OCI-LY7 (cell line): ENCODE results near the gene TMEM72. TPM values are rescaled to one million over a fixed set of nuclear protein-coding genes. Genes with fewer than 3 reads are reported as not detected.

ENCODE experiments used
- BruUV-seq: library from RNA; stranded (reverse); fragments of 400-500 nt; replicated peaks from 2 replicates; lab custom pipeline; 2021; lab: Mats Ljungman, UMichigan
- CTCF ChIA-PET: fragments of 300-600 bp; sonication (Branson Sonifier 250); formaldehyde crosslinking; loops from one replicate; lab custom pipeline; 2022; ENCODE audit warnings: antibody characterized with exemption; ENCODE audit not compliant: unreplicated experiment; lab: Charles Lee
- POLR2A ChIA-PET: fragments of 300-600 bp; sonication (Branson Sonifier 250); formaldehyde crosslinking; loops from one replicate; lab custom pipeline; 2022; ENCODE audit warnings: antibody characterized with exemption; lab: Charles Lee
- DNase-seq: peaks from one replicate; pipeline ENCODE4 v3.0.0-alpha.2; 2015; ENCODE audit warnings: low spot score
- H2AFZ ChIP-seq: fragments of 200-600 bp; sonication (generic), shearing (Covaris generic); 2 replicates; pipeline ENCODE4 v1.6.1; 2014; ENCODE audit warnings: mild to moderate bottlenecking, antibody characterized with exemption, low read length, moderate library complexity
- H3K27ac ChIP-seq: fragments of 200-600 bp; sonication (generic); 2 replicates; pipeline ENCODE4 v1.5.1; 2014; ENCODE audit warnings: mixed run types, low read depth, mild to moderate bottlenecking, moderate library complexity, low read length, inconsistent platforms; ENCODE audit not compliant: poor library complexity, severe bottlenecking
- H3K36me3 ChIP-seq: fragments of 200-600 bp; sonication (generic); 2 replicates; pipeline ENCODE4 v1.6.1; 2014; ENCODE audit warnings: mild to moderate bottlenecking, antibody characterized with exemption, low read length, moderate library complexity, mixed read lengths; ENCODE audit not compliant: insufficient read depth
- H3K4me1 ChIP-seq: fragments of 200-600 bp; sonication (generic); 2 replicates; pipeline ENCODE4 v1.5.1; 2014; ENCODE audit warnings: mild to moderate bottlenecking, low read length; ENCODE audit not compliant: insufficient read depth, poor library complexity, severe bottlenecking
- H3K4me2 ChIP-seq: fragments of 200-600 bp; sonication (generic); 2 replicates; pipeline ENCODE4 v1.6.1; 2014; ENCODE audit warnings: mild to moderate bottlenecking, low read length
- H3K4me3 ChIP-seq: fragments of 200-600 bp; sonication (generic); 2 replicates; pipeline ENCODE4 v1.5.1; 2014; ENCODE audit warnings: mild to moderate bottlenecking, low read depth, low read length; ENCODE audit not compliant: poor library complexity, severe bottlenecking
- H3K79me2 ChIP-seq: fragments of 200-600 bp; sonication (generic); 2 replicates; pipeline ENCODE4 v1.6.1; 2016; ENCODE audit warnings: low read depth, mild to moderate bottlenecking, low read length, moderate library complexity, mixed read lengths; ENCODE audit not compliant: insufficient read depth
- H3K9me2 ChIP-seq: fragments of 200-600 bp; sonication (generic); 2 replicates; pipeline ENCODE4 v1.6.1; 2016; ENCODE audit warnings: mild to moderate bottlenecking, low read length, mixed read lengths; ENCODE audit not compliant: insufficient read depth
- H3K9me3 ChIP-seq: fragments of 200-600 bp; sonication (generic); 2 replicates; pipeline ENCODE4 v1.6.1; 2014; ENCODE audit warnings: mild to moderate bottlenecking, mixed run types, low read length, mixed read lengths
- H4K20me1 ChIP-seq: fragments of 200-600 bp; sonication (generic); 2 replicates; pipeline ENCODE4 v1.6.1; 2014; ENCODE audit warnings: mild to moderate bottlenecking, antibody characterized with exemption, low read length, moderate library complexity, mixed read lengths; ENCODE audit not compliant: insufficient read depth
- CTCF ChIP-seq: fragments of 200-600 bp; sonication (generic); conservative IDR thresholded peaks from 2 replicates; pipeline ENCODE4 v1.5.1; 2014; ENCODE audit warnings: mild to moderate bottlenecking, antibody characterized with exemption, low read length, moderate library complexity, mixed read lengths
- EZH2phosphoT487 ChIP-seq: fragments of 200-600 bp; sonication (generic); IDR thresholded peaks from 2 replicates; pipeline ENCODE4 v1.6.1; 2018; ENCODE audit warnings: low read depth, borderline replicate concordance, mild to moderate bottlenecking, mixed run types, antibody characterized with exemption, low read length, moderate library complexity, mixed read lengths
- intact Hi-C: fragments of 100-400 bp; cut with micrococcal nuclease; formaldehyde crosslinking; loops from one replicate; pipeline ENCODE4 v1.10.0; 2022; ENCODE audit not compliant: unreplicated experiment
- total RNA-seq, 2 experiments: library from RNA; depleted of rRNA in 1 of 2; stranded (reverse); fragments of >200 nt in 1 of 2; shearing (Covaris generic) in 1 of 2; gene quantifications; 2 replicates each; pipeline ENCODE4 v1.2.3, GENCODE V29; 2014 to 2022

Gene TMEM72
- total RNA-seq, 2 experiments from 2014 or later = not detected

DNA sequence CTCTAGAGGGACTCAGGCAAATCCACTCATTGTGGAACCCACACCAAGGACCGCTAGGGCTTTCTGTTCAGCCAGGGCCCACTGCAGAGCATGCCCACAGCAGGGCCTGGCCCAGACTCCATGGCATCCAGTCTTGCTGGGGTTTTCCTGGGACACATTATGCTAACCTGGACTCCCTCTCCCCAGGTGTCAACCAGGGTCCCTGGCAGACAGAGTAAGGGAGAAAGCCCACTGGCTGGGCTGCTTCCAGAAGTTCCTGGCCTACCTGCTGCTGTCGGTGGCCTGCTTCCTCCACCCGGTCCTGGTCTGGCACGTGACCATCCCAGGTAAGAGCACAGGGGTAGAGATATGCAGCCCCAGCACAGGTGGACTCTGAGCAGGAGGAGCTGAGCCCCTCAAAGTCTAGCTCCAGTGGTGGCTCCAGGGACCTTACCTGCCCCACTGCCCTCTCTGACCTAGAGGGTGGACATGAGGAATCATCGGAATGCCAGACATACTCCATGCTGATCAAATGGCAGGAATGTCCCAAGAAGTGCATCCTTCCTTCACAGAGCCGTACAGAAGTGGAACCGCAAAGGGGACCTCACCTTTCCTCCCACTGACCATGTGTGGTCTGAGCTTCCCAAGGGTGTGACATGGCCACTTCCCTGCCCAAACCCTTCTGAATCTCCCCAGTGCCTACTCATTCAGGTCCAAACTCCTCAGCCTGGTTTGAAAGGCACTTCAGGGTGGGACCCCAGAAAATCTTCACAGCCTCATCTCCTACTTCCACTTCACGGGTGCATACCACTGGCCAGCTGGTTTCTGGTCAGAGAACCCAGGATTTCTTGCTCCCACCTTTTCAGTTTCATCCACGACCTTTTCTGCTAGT, 22.5 kb downstream of the TMEM72 start:
- H3K36me3 ChIP-seq = no peaks in the 10 kb centered on the region
- no peak overlapping the region for H3K4me2 ChIP-seq
- H3K4me3 ChIP-seq = no peak overlapping the region
- TF ChIP-seq EZH2phosphoT487 = no peak
- TF ChIP-seq CTCF = no peak
- DNase-seq = no peak
- H4K20me1 ChIP-seq = no peaks in the 10 kb centered on the region
- H3K9me3 ChIP-seq = no peaks in the 10 kb centered on the region
- BruUV-seq = no TSS peak
- intact Hi-C loops = no loop called here
- no peaks in the 10 kb centered on the region for H3K4me1 ChIP-seq
- no peak overlapping the region; the same call in 1 of the 2 replicates for H2AFZ ChIP-seq
- ChIA-PET CTCF (interaction anchor here (0.7 to 1.1 kb wide), 5 partner anchors 13 to 52 kb away, joined by 3 to 5 read pairs (median 3); no protein-coding TSS in a partner anchor), POLR2A (interaction anchor here (0.9 to 1.7 kb wide), 4 partner anchors 30 to 69 kb away, joined by 3 to 9 read pairs (median 3); no protein-coding TSS in a partner anchor)
- no peak overlapping the region for H3K27ac ChIP-seq
- H3K9me2 ChIP-seq = no peaks in the 10 kb centered on the region
- H3K79me2 ChIP-seq = no peaks in the 10 kb centered on the region

DNA sequence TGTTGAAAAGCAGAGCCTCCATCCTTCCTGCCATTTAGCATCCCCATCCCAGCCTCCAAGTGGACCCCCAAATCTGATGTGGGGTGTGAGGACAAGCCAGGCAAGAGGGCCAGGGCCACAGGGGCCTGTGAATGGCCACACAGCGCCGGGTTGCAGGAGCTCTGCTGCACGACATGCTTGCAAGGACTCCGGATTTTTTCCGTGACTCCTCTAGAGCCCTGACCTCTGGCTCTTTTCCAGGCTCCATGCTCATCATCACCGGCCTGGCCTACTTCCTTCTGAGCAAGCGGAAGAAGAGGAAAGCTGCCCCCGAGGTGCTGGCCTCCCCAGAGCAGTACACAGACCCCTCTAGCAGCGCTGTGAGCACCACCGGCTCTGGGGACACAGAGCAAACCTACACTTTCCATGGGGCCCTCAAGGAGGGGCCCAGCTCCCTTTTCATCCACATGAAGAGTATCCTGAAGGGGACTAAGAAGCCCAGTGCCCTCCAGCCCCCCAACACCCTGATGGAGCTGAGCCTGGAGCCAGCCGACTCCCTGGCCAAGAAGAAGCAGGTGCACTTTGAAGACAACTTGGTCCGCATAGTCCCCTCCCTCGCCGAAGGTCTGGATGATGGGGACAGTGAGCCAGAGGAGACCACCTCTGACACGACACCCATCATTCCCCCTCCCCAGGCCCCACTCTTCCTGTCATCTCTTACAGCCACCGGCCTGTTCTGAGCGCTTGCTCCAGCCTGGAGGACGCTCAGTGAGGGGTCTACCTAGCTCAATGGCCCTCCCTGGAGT, 23.5 kb downstream of the TMEM72 start:
- ChIA-PET CTCF (interaction anchor here (0.6 kb wide), 1 partner anchor 41 kb away, joined by 9 read pairs; no protein-coding TSS in a partner anchor), POLR2A (no interaction called here)
- TF ChIP-seq EZH2phosphoT487 (no peak), CTCF (no peak)

More for the DNA sequence above, 23.5 kb downstream of the TMEM72 start:
- no peaks in the 10 kb centered on the region for H3K4me1 ChIP-seq
- H2AFZ ChIP-seq = no peak overlapping the region
- no peaks in the 10 kb centered on the region for H3K9me2 ChIP-seq
- H3K4me3 ChIP-seq = no peak overlapping the region
- intact Hi-C loops = no loop called here
- BruUV-seq = no TSS peak
- no peaks in the 10 kb centered on the region for H3K36me3 ChIP-seq
- no peaks in the 10 kb centered on the region for H3K9me3 ChIP-seq
- H3K79me2 ChIP-seq = no peaks in the 10 kb centered on the region
- H3K27ac ChIP-seq = no peak overlapping the region
- no peak overlapping the region for H3K4me2 ChIP-seq
- no peak for DNase-seq
- no peaks in the 10 kb centered on the region for H4K20me1 ChIP-seq
